Activated effector memory CD4-positive, alpha-beta T cell treated with anti-CD3 and anti-CD28 coated beads, Interleukin-2, amount 50 U/mL, for 16 hours (primary cell): ENCODE measurements around the gene WRAP73.
"Not testable (repeated sequence)": the region's sequence is repeated elsewhere in the genome, so short reads cannot be mapped to it uniquely, and the experiment has no call there.

Experiments
- DNase-seq: peaks from one replicate; pipeline ENCODE4 v3.0.0-alpha.2; 2020

Gene WRAP73

DNA sequence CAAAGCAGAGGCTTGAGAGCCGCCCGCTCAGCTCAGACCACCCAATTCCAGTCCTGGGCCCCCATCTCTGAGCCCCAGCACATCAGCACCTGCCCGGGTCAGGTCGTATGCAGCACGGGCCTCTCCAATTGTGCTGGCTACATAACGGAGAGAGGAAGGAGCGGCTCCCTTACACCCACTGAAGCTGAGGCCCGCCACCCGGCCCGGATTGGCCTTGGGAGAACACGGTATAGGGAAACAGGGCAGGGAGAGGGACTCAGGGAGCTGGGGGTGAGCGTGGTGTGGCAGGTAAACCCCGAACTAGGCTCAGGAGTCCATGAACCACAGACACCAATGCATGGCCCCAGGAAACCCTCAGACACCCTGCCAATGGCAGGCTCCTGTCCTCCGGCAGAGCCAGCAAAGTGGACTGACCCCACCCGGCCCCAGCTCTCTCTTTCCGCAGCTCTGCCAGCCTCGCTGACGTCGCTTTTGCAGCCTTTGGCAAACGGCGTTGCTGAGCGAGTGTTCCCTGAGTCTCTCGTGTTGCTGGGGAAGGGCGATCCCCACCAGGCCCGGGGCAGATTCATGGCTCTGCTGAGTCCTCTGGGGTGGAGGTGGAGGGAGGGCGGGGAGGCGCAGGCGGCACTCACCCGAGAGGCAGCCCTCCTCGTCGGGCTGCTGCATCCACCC, 55.1 kb downstream of the WRAP73 start:
- no peak for DNase-seq

DNA sequence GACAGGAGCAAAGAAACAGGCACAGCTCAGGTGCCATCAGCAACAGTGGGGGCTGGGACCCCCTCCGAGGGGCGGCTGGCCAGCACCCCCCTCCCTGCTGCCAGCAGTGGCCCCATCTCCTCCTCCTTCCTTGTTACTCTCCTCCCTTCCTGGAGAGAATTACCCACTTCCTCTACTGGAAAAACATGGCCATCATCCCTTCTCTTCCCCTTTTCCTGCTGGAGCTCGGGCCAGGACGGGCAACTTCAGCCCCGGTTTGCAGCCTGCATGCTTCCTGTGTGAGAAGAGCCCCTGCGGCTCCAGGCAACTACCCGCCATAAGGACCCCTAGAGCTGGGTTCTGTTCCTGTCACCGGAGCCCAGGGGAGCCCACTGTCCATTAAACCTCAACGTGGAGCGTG, 56.2 kb downstream of the WRAP73 start:
- no peak for DNase-seq

GRCh38 chr1:3593334-3593733, 56.6 kb downstream of the WRAP73 start:
- no peak for DNase-seq

DNA sequence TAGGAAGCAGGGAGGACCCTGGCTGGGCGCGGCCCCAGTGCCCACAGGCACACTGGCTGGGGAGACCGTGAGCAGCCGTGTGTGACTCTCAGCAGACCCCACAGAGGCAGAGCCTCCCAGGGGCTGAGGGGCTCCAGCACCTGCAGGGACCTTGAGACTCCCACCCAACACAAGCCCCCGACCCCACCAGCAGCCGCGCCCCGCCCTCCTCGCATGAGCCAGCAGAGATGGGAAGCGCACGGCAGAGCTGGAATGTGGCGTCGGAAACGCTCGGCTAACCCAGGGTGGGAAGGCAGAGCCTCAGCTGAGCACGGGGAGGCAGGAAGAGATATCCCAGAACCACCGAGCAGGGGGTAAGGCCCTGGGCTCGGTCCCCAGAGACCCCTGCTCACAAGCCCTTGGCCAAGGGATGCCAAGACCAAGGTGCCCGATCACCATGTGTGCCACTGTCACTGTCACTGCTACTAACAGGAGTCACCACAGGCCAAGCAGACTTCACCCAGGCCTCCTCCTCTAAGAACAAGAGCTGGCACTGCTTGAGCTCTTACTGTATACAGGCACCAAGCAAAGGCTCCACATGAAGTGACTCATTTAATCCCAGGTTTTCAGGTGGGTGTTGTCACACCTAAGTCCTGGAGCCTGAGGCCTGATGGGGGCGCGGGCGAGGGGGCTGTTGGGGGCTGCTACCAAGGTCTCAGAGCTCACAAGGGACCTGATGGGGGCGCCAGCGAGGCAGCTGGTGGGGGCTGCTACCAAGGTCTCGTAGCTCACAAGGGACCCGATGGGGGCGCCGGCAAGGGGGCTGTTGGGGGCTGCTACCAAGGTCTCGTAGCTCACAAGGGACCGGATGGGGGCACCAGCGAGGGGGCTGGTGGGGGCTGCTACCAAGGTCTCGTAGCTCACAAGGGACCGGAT, 58.7 kb downstream of the WRAP73 start:
- no peak for DNase-seq

- DNase-seq: no peak
Observed at GRCh38 chr1:3590139-3590763, 59.7 kb downstream of the WRAP73 start.

DNA sequence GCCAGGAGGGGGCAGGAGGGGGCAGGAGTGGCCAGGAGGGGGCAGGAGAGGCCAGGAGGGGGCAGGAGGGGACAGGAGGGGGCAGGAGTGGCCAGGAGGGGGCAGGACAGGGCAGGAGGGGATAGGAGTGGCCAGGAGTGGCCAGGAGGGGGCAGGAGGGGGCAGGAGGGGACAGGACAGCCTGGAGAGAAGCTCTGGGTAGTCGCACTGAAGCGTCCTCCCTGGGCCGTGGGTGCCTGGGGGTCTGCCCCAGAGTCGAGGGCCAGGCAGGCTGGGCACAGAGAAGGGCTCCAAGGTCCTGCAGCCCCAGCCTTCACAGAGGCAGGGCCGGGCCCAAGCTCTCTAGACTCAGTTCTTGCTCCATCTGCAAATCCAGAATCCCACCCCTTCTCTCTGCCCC, 61.5 kb downstream of the WRAP73 start:
- DNase-seq: no peak

GRCh38 chr1:3586986-3587759, 62.7 kb downstream of the WRAP73 start:
- no peak for DNase-seq

DNA sequence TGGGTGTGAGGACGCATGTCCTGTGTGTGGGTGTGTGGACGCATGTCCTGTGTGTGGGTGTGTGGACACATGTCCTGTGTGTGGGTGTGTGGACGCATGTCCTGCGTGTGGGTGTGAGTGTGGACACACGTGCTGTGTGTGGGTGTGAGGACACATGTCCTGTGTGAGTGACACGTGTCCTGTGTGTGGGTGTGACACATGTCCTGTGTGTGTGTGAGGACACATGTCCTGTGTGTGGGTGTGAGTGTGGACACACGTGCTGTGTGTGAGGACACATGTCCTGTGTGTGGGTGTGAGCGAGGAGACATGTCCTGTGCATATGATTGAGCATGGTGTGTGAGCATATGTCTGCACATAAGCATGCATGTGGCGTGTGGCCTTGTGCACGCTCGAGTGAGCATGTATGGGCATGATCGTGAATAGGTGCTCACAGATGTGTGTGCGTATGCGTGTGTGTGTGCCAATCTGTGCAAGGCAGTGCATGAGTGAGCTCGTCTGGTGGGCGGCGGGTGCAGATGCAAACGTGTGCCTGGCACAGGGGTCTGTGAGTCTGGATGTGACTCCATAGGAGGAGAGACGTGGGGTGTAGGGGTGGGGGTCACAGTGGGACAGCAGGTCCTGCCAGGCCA, 63.8 kb downstream of the WRAP73 start:
- no peak for DNase-seq

GRCh38 chr1:3585353-3585868, 64.5 kb downstream of the WRAP73 start:
- DNase-seq: not testable (repeated sequence)

- DNase-seq: peak; percentile 66
Observed at GRCh38 chr1:3584915-3585314, 65.0 kb downstream of the WRAP73 start.

DNA sequence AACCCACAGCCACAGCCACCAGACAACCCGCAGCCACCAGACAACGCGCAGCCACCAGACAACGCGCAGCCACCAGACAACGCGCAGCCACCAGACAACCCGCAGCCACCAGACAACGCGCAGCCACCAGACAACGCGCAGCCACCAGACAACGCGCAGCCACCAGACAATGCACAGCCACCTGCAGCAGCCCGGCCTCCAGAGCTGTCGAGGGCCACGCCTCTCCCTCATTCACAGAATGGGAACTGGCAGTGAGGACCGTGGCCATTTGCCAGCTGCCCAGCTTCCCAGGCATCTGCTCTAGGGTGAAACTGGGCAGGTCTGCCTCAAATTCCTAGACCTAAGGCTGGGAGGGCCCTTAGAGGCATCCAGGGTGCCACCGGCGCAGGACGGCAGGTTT, 66.2 kb downstream of the WRAP73 start:
- not testable (repeated sequence) for DNase-seq

DNA sequence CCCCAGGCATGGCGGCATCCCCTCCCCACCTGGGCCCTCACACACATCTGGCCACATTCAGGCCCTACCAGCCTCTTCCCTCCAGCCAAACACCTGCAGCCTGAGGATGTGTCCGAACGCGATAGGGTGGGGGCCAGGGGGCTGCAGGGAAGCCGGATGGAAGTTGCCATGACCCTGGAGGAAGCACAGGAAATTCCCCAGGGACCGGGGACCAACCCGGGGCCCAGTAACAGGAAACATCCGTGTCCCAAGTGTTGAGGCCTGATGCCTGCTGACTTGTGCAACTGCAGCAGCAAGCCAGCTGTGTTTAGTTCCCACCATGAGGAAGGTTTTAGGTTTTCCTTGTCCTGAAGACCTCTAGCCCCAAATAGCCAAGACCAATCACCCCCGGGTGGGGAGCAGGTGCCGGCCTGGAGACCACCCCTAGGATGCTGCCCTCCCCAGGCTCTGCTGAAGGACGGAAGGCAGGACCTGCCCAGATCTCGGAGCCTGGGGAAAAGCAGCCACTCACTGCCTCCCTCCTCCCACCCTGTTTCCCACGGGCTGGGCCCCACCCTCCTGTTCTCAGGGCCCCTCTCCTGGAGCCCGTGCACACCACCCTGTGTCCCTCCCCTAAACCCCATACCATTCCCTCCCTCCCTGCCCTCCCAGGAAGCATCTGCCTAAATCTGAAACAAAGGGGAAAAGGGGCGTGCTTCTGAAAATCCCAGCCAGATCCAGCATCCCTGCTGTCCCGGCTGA, 68.4 kb downstream of the WRAP73 start:
- DNase-seq: no peak
